Erythroblast (primary cell): ENCODE measurements around the gene PDGFC.

ENCODE experiments used
- GATA1 ChIP-seq: IDR thresholded peaks from 2 replicates; pipeline ENCODE4 v1.6.1; 2011; ENCODE audit warnings: low read depth, mild to moderate bottlenecking, control low read depth, low read length, moderate library complexity
- POLR2A ChIP-seq: IDR thresholded peaks from 2 replicates; pipeline ENCODE4 v1.6.1; 2011; ENCODE audit warnings: mild to moderate bottlenecking, low read length

GRCh38 chr4:156838761-156839160 lies 132.8 kb downstream of the PDGFC start:
- TF ChIP-seq POLR2A (no peak), GATA1 (no peak)
